ENCODE results near the gene CNIH2.

GRCh38 chr11:66299186-66299585 is 21.2 kb downstream of the CNIH2 start:
- TF ChIP-seq ZNF660 (tag by site-specific recombination; IDR thresholded peaks at IDR 0.05) (no peak), ZNF830 (tag by site-specific recombination; IDR thresholded peaks at IDR 0.05; ENCODE audit: low read depth) (no peak), ZNF596 (tag by site-specific recombination; IDR thresholded peaks at IDR 0.05) (no peak), ZNF24 (tag by site-specific recombination; IDR thresholded peaks at IDR 0.05) (no peak)
- TF ChIP-seq, protein P1, sequence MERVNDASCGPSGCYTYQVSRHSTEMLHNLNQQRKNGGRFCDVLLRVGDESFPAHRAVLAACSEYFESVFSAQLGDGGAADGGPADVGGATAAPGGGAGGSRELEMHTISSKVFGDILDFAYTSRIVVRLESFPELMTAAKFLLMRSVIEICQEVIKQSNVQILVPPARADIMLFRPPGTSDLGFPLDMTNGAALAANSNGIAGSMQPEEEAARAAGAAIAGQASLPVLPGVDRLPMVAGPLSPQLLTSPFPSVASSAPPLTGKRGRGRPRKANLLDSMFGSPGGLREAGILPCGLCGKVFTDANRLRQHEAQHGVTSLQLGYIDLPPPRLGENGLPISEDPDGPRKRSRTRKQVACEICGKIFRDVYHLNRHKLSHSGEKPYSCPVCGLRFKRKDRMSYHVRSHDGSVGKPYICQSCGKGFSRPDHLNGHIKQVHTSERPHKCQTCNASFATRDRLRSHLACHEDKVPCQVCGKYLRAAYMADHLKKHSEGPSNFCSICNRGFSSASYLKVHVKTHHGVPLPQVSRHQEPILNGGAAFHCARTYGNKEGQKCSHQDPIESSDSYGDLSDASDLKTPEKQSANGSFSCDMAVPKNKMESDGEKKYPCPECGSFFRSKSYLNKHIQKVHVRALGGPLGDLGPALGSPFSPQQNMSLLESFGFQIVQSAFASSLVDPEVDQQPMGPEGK (tag by site-specific recombination; IDR thresholded peaks at IDR 0.05) = no peak
- TF ChIP-seq, protein P2, sequence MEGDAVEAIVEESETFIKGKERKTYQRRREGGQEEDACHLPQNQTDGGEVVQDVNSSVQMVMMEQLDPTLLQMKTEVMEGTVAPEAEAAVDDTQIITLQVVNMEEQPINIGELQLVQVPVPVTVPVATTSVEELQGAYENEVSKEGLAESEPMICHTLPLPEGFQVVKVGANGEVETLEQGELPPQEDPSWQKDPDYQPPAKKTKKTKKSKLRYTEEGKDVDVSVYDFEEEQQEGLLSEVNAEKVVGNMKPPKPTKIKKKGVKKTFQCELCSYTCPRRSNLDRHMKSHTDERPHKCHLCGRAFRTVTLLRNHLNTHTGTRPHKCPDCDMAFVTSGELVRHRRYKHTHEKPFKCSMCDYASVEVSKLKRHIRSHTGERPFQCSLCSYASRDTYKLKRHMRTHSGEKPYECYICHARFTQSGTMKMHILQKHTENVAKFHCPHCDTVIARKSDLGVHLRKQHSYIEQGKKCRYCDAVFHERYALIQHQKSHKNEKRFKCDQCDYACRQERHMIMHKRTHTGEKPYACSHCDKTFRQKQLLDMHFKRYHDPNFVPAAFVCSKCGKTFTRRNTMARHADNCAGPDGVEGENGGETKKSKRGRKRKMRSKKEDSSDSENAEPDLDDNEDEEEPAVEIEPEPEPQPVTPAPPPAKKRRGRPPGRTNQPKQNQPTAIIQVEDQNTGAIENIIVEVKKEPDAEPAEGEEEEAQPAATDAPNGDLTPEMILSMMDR (tag by site-specific recombination; IDR thresholded peaks at IDR 0.05) = no peak
